ENCODE measurements around the gene BAK1. TPM values are rescaled to one million over a fixed set of nuclear protein-coding genes. Genes with fewer than 3 reads are reported as not detected.

Gene BAK1
- total RNA-seq, 1 donor from 2014 or later = 19.2 TPM

Small RNAs within 50 kb of the gene (small RNA-seq; reads per million reads assigned to genes)
- not detected for gene RF00017

Other genes starting within 250 kb of the BAK1 start
- gene KIFC1, start 188.5 kb downstream of the BAK1 start, total RNA-seq = 27.5 TPM
- gene PHF1, start 169.3 kb downstream of the BAK1 start, total RNA-seq = 73.2 TPM
- 73.2 TPM for gene CUTA, start 162.2 kb downstream of the BAK1 start, total RNA-seq
- 16.0 TPM for gene SYNGAP1, start 160.2 kb downstream of the BAK1 start, total RNA-seq
- 1.5 TPM for gene ZBTB9, start 125.7 kb downstream of the BAK1 start, total RNA-seq
- 50.1 TPM for gene ITPR3, start 41.0 kb upstream of the BAK1 start, total RNA-seq
- 16.2 TPM for gene UQCC2, start 131.4 kb upstream of the BAK1 start, total RNA-seq
- 1.5 TPM for gene IP6K3, start 166.6 kb upstream of the BAK1 start, total RNA-seq
- 55.5 TPM for gene LEMD2, start 208.9 kb upstream of the BAK1 start, total RNA-seq
- not detected for gene MLN, start 223.7 kb upstream of the BAK1 start, total RNA-seq